Karpas-422 (cell line): ENCODE measurements around the gene FOXQ1. TPM values are rescaled to one million over a fixed set of nuclear protein-coding genes. Genes with fewer than 3 reads are reported as not detected.

Experiments used
- DNase-seq: peaks from one replicate; pipeline ENCODE4 v3.0.0-alpha.2; 2015
- H2AFZ ChIP-seq: fragments of 200-600 bp; sonication (generic); 2 replicates; pipeline ENCODE4 v1.6.1; 2014; ENCODE audit warnings: antibody characterized with exemption, low read length, mixed read lengths
- H3K27ac ChIP-seq: fragments of 200-600 bp; sonication (generic); 2 replicates; pipeline ENCODE4 v1.5.1; 2014; ENCODE audit warnings: mild to moderate bottlenecking, low read length, moderate library complexity
- H3K27me3 ChIP-seq: fragments of 200-600 bp; sonication (generic); 2 replicates; pipeline ENCODE4 v1.6.1; 2014; ENCODE audit warnings: low read length, mixed read lengths
- H3K36me3 ChIP-seq: fragments of 200-600 bp; sonication (generic); 2 replicates; pipeline ENCODE4 v1.6.1; 2014; ENCODE audit warnings: low read length, mixed read lengths; ENCODE audit not compliant: insufficient read depth
- H3K4me1 ChIP-seq: fragments of 200-600 bp; sonication (generic); 2 replicates; pipeline ENCODE4 v1.6.1; 2014; ENCODE audit warnings: mild to moderate bottlenecking, low read length, mixed read lengths
- H3K4me2 ChIP-seq: fragments of 200-600 bp; sonication (generic); 2 replicates; pipeline ENCODE4 v1.6.1; 2014; ENCODE audit warnings: low read length, low read depth, mild to moderate bottlenecking; ENCODE audit not compliant: poor library complexity, severe bottlenecking
- H3K4me3 ChIP-seq: fragments of 200-600 bp; sonication (generic); 2 replicates; pipeline ENCODE4 v1.5.1; 2014; ENCODE audit warnings: mild to moderate bottlenecking, antibody characterized with exemption, low read length, mixed read lengths
- H3K79me2 ChIP-seq: fragments of 200-600 bp; sonication (generic); 2 replicates; pipeline ENCODE4 v1.6.1; 2014; ENCODE audit warnings: mild to moderate bottlenecking, low read length, mixed read lengths
- H3K9ac ChIP-seq: fragments of 200-600 bp; sonication (generic); 2 replicates; pipeline ENCODE4 v1.6.0; 2014; ENCODE audit warnings: low read length
- H3K9me2 ChIP-seq: fragments of 200-600 bp; sonication (generic), shearing (Covaris generic); replicated peaks from 2 replicates; pipeline ENCODE4 v1.6.0; 2014; ENCODE audit warnings: mild to moderate bottlenecking, low read length, moderate library complexity; ENCODE audit not compliant: insufficient read depth
- H3K9me3 ChIP-seq: fragments of 300-700, 200-600 bp; sonication (generic); 2 replicates; pipeline ENCODE4 v1.6.1; 2014; ENCODE audit warnings: low read length, mixed read lengths
- H4K20me1 ChIP-seq: fragments of 200-600 bp; sonication (generic); 2 replicates; pipeline ENCODE4 v1.6.1; 2014; ENCODE audit warnings: mild to moderate bottlenecking, antibody characterized with exemption, low read length, low read depth; ENCODE audit not compliant: insufficient read depth
- total RNA-seq: library from RNA; depleted of rRNA; stranded (reverse); fragments of >200 nt; shearing (Covaris generic); gene quantifications from 2 replicates; pipeline ENCODE4 v1.2.3, GENCODE V29; 2014; ENCODE audit warnings: low replicate concordance

The FOXQ1 gene
- total RNA-seq, 1 experiment from 2014 or later, result not detected

GRCh38 chr6:1322156-1322555, 10.3 kb downstream of the FOXQ1 start:
- H3K27ac ChIP-seq, result no peak overlapping the region
- H3K27me3 ChIP-seq, result no peaks in the 10 kb centered on the region
- DNase-seq, result no peak
- no peaks in the 10 kb centered on the region for H4K20me1 ChIP-seq
- no peaks in the 10 kb centered on the region for H3K36me3 ChIP-seq
- H3K9ac ChIP-seq, result no peak overlapping the region
- no peaks in the 10 kb centered on the region for H3K4me1 ChIP-seq
- no peaks in the 10 kb centered on the region for H3K9me3 ChIP-seq
- no peaks in the 10 kb centered on the region for H3K79me2 ChIP-seq
- no peaks in the 10 kb centered on the region for H3K9me2 ChIP-seq
- no peak overlapping the region for H3K4me2 ChIP-seq
- H3K4me3 ChIP-seq, result no peak overlapping the region
- H2AFZ ChIP-seq, result no peak overlapping the region

GRCh38 chr6:1322696-1323219, 10.9 kb downstream of the FOXQ1 start:
- H3K36me3 ChIP-seq, result no peaks in the 10 kb centered on the region
- no peaks in the 10 kb centered on the region for H3K27me3 ChIP-seq
- no peaks in the 10 kb centered on the region for H3K4me1 ChIP-seq
- no peak overlapping the region for H3K4me3 ChIP-seq
- H3K9me2 ChIP-seq, result no peaks in the 10 kb centered on the region
- DNase-seq, result no peak
- H3K27ac ChIP-seq, result no peak overlapping the region
- H3K9me3 ChIP-seq, result no peaks in the 10 kb centered on the region
- no peak overlapping the region for H2AFZ ChIP-seq
- no peaks in the 10 kb centered on the region for H3K79me2 ChIP-seq
- no peaks in the 10 kb centered on the region for H4K20me1 ChIP-seq
- H3K4me2 ChIP-seq, result no peak overlapping the region
- no peak overlapping the region for H3K9ac ChIP-seq

- H3K27ac ChIP-seq, result no peak overlapping the region
- no peak overlapping the region for H3K4me2 ChIP-seq
- no peak overlapping the region for H3K9ac ChIP-seq
- H3K36me3 ChIP-seq, result no peaks in the 10 kb centered on the region
- H3K4me3 ChIP-seq, result no peak overlapping the region
- no peak for DNase-seq
- H3K27me3 ChIP-seq, result no peaks in the 10 kb centered on the region
- H4K20me1 ChIP-seq, result no peaks in the 10 kb centered on the region
- no peak overlapping the region for H2AFZ ChIP-seq
- no peaks in the 10 kb centered on the region for H3K9me2 ChIP-seq
- no peaks in the 10 kb centered on the region for H3K79me2 ChIP-seq
- no peaks in the 10 kb centered on the region for H3K4me1 ChIP-seq
- no peaks in the 10 kb centered on the region for H3K9me3 ChIP-seq
These were observed 13.0 kb downstream of the FOXQ1 start for GRCh38 chr6:1324936-1325335.

- H3K27ac ChIP-seq, result no peak overlapping the region
- H3K9me3 ChIP-seq, result no peaks in the 10 kb centered on the region
- no peaks in the 10 kb centered on the region for H3K9me2 ChIP-seq
- H3K4me1 ChIP-seq, result no peaks in the 10 kb centered on the region
- no peak overlapping the region for H3K4me2 ChIP-seq
- no peaks in the 10 kb centered on the region for H3K79me2 ChIP-seq
- H3K27me3 ChIP-seq, result no peaks in the 10 kb centered on the region
- H4K20me1 ChIP-seq, result no peaks in the 10 kb centered on the region
- H3K9ac ChIP-seq, result no peak overlapping the region
- no peak overlapping the region for H2AFZ ChIP-seq
- H3K4me3 ChIP-seq, result no peak overlapping the region
- H3K36me3 ChIP-seq, result no peaks in the 10 kb centered on the region
- DNase-seq, result no peak
These were observed 13.8 kb downstream of the FOXQ1 start for GRCh38 chr6:1325461-1326309.

- Histone ChIP-seq H3K79me2 (no peaks in the 10 kb centered on the region), H3K4me2 (no peak overlapping the region), H3K4me3 (no peak overlapping the region), H3K9ac (no peak overlapping the region), H3K9me2 (no peaks in the 10 kb centered on the region), H4K20me1 (no peaks in the 10 kb centered on the region), H3K9me3 (no peaks in the 10 kb centered on the region), H3K27ac (no peak overlapping the region), H3K27me3 (no peaks in the 10 kb centered on the region), H2AFZ (no peak overlapping the region), H3K36me3 (no peaks in the 10 kb centered on the region), H3K4me1 (no peaks in the 10 kb centered on the region)
- no peak for DNase-seq
These were observed 14.7 kb downstream of the FOXQ1 start for GRCh38 chr6:1326535-1327121.

- Histone ChIP-seq H3K9ac (no peak overlapping the region), H3K79me2 (no peaks in the 10 kb centered on the region), H3K27me3 (no peaks in the 10 kb centered on the region), H3K4me3 (no peak overlapping the region), H3K27ac (no peak overlapping the region), H2AFZ (no peak overlapping the region), H3K4me2 (no peak overlapping the region), H3K4me1 (no peaks in the 10 kb centered on the region), H3K9me3 (no peaks in the 10 kb centered on the region), H4K20me1 (no peaks in the 10 kb centered on the region), H3K9me2 (no peaks in the 10 kb centered on the region), H3K36me3 (no peaks in the 10 kb centered on the region)
- no peak for DNase-seq
These were observed 15.7 kb downstream of the FOXQ1 start for GRCh38 chr6:1327630-1328029.

GRCh38 chr6:1328129-1328800, 16.4 kb downstream of the FOXQ1 start:
- Histone ChIP-seq H4K20me1 (no peaks in the 10 kb centered on the region), H3K79me2 (no peaks in the 10 kb centered on the region)

GRCh38 chr6:1329708-1330107, 17.8 kb downstream of the FOXQ1 start:
- Histone ChIP-seq H3K9ac (no peak overlapping the region), H3K4me2 (no peak overlapping the region)

More at GRCh38 chr6:1328129-1328800, 16.4 kb downstream of the FOXQ1 start:
- Histone ChIP-seq H2AFZ (no peak overlapping the region), H3K4me3 (no peak overlapping the region), H3K27ac (no peak overlapping the region), H3K9ac (no peak overlapping the region), H3K4me2 (no peak overlapping the region), H3K4me1 (no peaks in the 10 kb centered on the region), H3K27me3 (no peaks in the 10 kb centered on the region), H3K9me3 (no peaks in the 10 kb centered on the region), H3K36me3 (no peaks in the 10 kb centered on the region), H3K9me2 (no peaks in the 10 kb centered on the region)
- no peak for DNase-seq

More at GRCh38 chr6:1329708-1330107, 17.8 kb downstream of the FOXQ1 start:
- Histone ChIP-seq H3K27me3 (no peaks in the 10 kb centered on the region), H3K4me1 (no peaks in the 10 kb centered on the region), H3K27ac (no peak overlapping the region), H4K20me1 (no peaks in the 10 kb centered on the region), H3K36me3 (no peaks in the 10 kb centered on the region), H3K9me3 (no peaks in the 10 kb centered on the region), H2AFZ (no peak overlapping the region), H3K79me2 (no peaks in the 10 kb centered on the region), H3K4me3 (no peak overlapping the region), H3K9me2 (no peaks in the 10 kb centered on the region)
- DNase-seq, result no peak
